Right atrium auricular region (tissue), 2 donors: ENCODE measurements around the gene COL6A1. TPM values are rescaled to one million over a fixed set of nuclear protein-coding genes. Genes with fewer than 3 reads are reported as not detected.

Experiments used
- DNase-seq: peaks from one replicate; pipeline ENCODE4 v3.0.0-alpha.2; 2019; ENCODE audit warnings: low spot score
- H3K27ac ChIP-seq, 2 donors: fragments of 200-600 bp; sonication (generic); 1 replicate in 1 of 2; 2 replicates in 1 of 2; pipeline ENCODE4 v1.5.1; 2016 to 2019
- H3K27me3 ChIP-seq, 2 donors: fragments of 200-600 bp; sonication (generic); one replicate each; pipeline versions ENCODE4 v1.5.1 to v1.6.0; 2017 to 2019
- H3K36me3 ChIP-seq: fragments of 200-600 bp; sonication (generic); one replicate; pipeline ENCODE4 v1.5.1; 2016
- H3K4me1 ChIP-seq, 2 donors: fragments of 200-600 bp; sonication (generic); one replicate each; pipeline versions ENCODE4 v1.5.1 to v1.6.0; 2017 to 2019
- H3K4me3 ChIP-seq, 2 donors: fragments of 200-600 bp; sonication (generic); 1 replicate in 1 of 2; 2 replicates in 1 of 2; pipeline ENCODE4 v1.5.1; 2017 to 2019; ENCODE audit warnings: mild to moderate bottlenecking in 1 of 2, moderate library complexity in 1 of 2
- H3K9me3 ChIP-seq, 2 donors: fragments of 200-600 bp; sonication (generic); one replicate each; pipeline ENCODE4 v1.5.1; 2019
- CTCF ChIP-seq, 2 donors: fragments of 200-600 bp; sonication (generic); IDR thresholded peaks; one replicate each; pipeline ENCODE4 v1.5.1; 2019; ENCODE audit warnings: antibody characterized with exemption in 2 of 2
- total RNA-seq, 2 donors: library from RNA; depleted of rRNA; stranded (reverse); fragments of >200 nt; gene quantifications; one replicate each; pipeline ENCODE4 v1.1.0, GENCODE V29; 2016

COL6A1 gene
- total RNA-seq, 2 donors from 2014 or later: 201 to 278 TPM

DNA sequence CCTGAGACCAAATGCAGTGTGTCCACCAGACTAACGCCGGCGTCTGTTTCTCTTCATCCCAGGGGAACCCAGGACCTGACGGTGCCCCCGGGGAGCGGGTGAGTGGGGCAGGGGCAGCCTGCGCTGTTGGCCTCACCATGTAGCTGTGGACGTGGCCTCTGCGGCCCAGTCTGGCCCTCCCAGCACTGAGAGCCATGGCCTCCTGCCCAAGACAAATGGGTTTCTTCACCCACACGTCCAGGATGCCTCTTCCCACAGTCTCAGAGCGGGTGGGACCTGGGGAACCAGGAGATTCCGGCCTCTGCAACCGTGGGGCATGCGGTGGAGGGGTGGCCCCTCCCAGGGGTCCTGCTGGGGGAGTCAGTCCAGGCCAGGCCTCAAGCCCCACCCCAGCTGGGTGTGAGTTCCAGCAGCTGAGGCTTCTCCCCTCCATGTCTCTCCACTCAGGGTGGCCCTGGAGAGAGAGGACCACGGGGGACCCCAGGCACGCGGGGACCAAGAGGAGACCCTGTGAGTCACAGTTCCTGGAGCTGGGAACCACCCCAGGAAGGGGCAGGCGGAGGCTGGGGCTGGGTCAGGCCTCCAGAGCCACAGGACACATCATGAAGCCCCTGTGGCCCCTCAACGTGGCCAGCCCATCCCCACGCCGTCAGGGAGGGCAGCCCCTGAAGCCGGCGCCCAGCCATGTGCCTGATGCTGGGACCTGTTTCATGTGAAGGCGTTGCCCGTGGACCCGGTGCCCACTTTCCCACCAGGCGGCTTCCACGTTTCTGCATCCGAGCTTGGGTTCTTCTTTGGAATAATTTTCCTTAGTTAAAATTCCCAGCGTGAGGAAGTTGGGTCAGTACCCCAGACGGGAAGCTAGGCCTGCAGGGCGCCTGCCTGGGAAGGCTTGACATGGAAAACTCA is 11.0 kb downstream of the COL6A1 start:
- Histone ChIP-seq H3K36me3 (peaks cover 76% of the 10 kb centered on the region), H3K27me3 (no peaks in the 10 kb centered on the region), H3K27ac (peak overlapping the region; percentile 64 to 79), H3K4me3 (no peak overlapping the region), H3K4me1 (no peaks in the 10 kb centered on the region), H3K9me3 (no peaks in the 10 kb centered on the region)
- no peak for TF ChIP-seq CTCF (IDR thresholded peaks at IDR 0.05)
- peak; percentile 62 for DNase-seq

DNA sequence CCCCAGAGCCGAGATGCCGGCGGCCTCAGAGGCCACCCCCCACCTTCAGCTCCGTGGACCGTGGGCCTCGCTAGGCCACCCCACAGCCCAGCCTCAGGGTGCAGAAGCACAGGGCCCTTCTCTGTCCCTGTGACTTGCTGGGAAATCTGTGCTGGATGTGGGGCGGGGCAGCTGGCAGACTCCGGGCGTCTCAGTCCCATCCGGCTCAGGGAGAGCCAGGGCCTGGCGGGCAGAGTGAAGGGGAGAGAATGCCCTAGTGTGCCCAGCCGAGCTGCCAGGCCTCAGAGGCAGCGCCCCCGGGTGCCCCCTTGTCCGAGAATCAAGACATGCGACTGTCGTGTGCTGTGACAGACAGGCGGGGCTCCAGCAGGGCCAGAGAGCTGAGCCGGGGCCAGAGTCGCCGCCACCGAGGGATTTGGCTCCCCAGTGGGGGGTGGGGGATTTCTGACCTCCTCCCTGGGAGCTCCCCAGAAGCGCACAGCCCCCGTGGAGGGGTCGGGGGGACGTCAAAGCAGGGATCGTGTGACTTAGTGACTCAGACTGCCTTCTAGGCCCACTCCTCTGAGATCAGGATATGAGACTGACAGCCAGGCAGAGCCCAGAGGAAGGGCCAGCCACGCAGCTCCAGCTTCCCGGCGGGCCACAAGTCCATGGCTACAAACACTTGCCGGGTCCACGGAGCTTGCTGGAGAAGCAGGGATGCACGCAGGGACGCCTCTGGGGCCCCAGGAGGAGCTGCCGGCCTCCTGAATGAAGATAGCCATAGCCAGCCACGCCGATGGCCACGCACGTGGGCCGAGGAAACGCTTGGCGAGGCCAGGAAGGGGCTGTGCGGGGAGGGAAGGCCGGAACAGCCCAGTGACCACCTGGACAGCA is 11.9 kb downstream of the COL6A1 start:
- no peaks in the 10 kb centered on the region for H3K4me1 ChIP-seq
- H3K27ac ChIP-seq: peak overlapping the region; percentile 64 to 79
- no peak overlapping the region for H3K4me3 ChIP-seq
- TF ChIP-seq CTCF (IDR thresholded peaks at IDR 0.05): no peak
- H3K9me3 ChIP-seq: no peaks in the 10 kb centered on the region
- H3K27me3 ChIP-seq: no peaks in the 10 kb centered on the region
- DNase-seq: peak; percentile 68
- H3K36me3 ChIP-seq: peaks cover 83% of the 10 kb centered on the region

DNA sequence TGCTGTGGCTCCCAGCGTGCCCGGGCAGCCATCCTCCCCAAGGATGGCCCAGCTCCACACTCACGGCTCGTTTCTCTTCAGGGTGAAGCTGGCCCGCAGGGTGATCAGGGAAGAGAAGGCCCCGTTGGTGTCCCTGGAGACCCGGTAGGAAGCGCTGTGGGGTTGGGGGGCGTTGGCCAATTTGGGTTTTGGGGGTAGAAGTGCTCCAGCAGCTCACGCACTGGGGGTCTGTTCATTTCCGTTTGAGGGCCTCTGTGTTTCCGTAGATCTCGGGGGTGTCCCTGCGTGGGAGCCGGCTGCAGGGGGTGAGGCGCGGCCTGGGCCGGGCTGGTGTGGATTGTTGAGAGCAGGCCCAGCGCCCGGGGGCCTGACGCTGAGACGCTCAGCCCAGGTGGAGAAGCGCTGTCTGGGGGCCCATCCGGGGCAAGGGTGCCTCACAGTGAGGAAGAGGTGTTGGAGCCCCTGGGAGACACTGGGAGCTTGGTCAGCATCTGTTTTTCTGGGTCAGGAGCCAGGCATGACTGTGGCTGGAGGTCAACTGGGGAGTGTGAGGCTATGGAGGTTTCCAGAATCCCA is 12.6 kb downstream of the COL6A1 start:
- peak; percentile 56 for DNase-seq
- peaks cover 85% of the 10 kb centered on the region for H3K36me3 ChIP-seq
- H3K4me3 ChIP-seq: no peak overlapping the region
- no peaks in the 10 kb centered on the region for H3K27me3 ChIP-seq
- H3K9me3 ChIP-seq: no peaks in the 10 kb centered on the region
- H3K27ac ChIP-seq: peak overlapping the region; percentile 64 to 79
- no peaks in the 10 kb centered on the region for H3K4me1 ChIP-seq
- no peak for TF ChIP-seq CTCF (IDR thresholded peaks at IDR 0.05)

- no peak for TF ChIP-seq CTCF (IDR thresholded peaks at IDR 0.05)
- Histone ChIP-seq H3K36me3 (peaks cover 82% of the 10 kb centered on the region), H3K9me3 (no peaks in the 10 kb centered on the region), H3K27ac (peak overlapping the region; percentile 9 to 64), H3K4me1 (no peaks in the 10 kb centered on the region), H3K4me3 (no peak overlapping the region), H3K27me3 (no peaks in the 10 kb centered on the region)
- peak; percentile 53 for DNase-seq
Observed at GRCh38 chr21:45994759-45995685, 13.5 kb downstream of the COL6A1 start.

DNA sequence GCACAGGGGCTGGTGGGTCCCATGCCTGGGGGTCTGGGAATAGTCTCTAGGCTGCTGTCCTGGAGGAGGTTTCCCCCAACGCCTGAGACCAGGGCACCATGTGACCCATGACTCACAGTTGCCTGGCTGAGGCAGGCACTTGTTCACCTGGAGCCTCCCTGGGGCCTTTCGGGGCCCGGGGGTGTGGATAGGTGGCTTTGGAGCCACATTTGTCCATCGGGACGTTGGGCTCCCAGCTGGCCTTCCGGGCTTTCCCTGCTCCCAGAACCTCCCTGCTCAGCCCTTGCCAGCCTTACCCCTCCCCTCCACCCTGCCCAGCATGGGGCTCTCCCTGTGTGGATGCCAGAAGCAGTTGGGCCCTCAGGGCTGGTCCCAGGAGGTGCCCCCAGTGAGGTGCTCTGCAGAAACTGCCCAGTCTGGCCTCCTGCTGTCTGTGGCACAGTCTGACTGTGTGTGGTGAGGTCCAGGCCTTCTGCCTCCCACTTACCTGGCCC is 14.2 kb downstream of the COL6A1 start:
- TF ChIP-seq CTCF (IDR thresholded peaks at IDR 0.05): no peak
- Histone ChIP-seq H3K27ac (no peak overlapping the region), H3K36me3 (peaks cover 79% of the 10 kb centered on the region), H3K4me3 (no peak overlapping the region), H3K4me1 (no peaks in the 10 kb centered on the region), H3K27me3 (no peaks in the 10 kb centered on the region), H3K9me3 (no peaks in the 10 kb centered on the region)
- peak; percentile 61 for DNase-seq
